Measurements from ENCODE around the gene MUC4.

MUC4 gene

DNA sequence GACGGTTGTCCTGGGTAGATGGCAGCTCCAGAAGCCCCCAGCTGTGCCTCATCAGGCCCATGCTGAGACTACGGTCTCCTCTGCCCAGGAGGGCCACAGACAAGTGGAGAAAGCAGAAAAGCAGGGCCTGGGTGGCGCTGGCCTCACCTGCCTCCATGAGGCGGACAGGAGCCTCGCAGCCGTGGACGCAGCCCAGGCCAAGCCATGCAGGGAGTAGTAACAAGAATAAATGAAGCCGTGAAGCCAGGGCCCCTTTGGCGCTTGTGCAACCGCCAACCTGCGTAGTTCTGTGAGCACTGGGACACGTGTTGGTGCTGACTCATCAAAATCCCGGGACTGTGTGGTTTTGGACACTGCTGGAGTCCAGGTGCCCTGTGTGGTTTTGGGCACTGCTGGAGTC lies 12.3 kb upstream of the MUC4 start:
- no peak overlapping the region for H3K4me3 ChIP-seq (replicated peaks; ENCODE audit: low read depth, low read length)
- DNase-seq (ENCODE audit: extremely low read depth, low read depth) = no peak
- TF ChIP-seq, protein P1, sequence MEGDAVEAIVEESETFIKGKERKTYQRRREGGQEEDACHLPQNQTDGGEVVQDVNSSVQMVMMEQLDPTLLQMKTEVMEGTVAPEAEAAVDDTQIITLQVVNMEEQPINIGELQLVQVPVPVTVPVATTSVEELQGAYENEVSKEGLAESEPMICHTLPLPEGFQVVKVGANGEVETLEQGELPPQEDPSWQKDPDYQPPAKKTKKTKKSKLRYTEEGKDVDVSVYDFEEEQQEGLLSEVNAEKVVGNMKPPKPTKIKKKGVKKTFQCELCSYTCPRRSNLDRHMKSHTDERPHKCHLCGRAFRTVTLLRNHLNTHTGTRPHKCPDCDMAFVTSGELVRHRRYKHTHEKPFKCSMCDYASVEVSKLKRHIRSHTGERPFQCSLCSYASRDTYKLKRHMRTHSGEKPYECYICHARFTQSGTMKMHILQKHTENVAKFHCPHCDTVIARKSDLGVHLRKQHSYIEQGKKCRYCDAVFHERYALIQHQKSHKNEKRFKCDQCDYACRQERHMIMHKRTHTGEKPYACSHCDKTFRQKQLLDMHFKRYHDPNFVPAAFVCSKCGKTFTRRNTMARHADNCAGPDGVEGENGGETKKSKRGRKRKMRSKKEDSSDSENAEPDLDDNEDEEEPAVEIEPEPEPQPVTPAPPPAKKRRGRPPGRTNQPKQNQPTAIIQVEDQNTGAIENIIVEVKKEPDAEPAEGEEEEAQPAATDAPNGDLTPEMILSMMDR (IDR thresholded peaks at IDR 0.05; ENCODE audit: low read depth, low read length, missing control alignments) = no peak

DNA sequence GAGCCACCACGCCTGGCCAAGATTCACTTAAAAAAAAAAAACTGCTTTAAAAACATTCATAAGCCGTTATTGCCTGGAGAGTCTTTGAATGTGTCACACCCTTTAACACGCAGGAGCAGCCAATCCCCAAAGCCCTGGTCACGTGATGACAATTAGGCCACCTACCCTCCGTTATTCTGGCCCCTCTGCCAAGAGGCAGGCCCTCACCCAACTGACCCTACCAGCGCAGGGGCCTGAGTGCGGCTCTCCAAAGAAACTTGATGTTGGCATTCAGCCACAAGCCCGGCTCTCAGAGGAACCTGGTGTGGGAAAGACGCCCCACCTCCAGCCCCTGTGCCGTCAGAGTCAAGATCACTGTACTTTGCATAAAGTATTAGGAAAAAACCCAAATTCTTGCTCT lies 11.6 kb upstream of the MUC4 start:
- TF ChIP-seq, protein P1 (IDR thresholded peaks at IDR 0.05; ENCODE audit: low read depth, low read length, missing control alignments) = no peak
- no peak overlapping the region for H3K4me3 ChIP-seq (replicated peaks; ENCODE audit: low read depth, low read length)
- no peak for DNase-seq (ENCODE audit: extremely low read depth, low read depth)

DNA sequence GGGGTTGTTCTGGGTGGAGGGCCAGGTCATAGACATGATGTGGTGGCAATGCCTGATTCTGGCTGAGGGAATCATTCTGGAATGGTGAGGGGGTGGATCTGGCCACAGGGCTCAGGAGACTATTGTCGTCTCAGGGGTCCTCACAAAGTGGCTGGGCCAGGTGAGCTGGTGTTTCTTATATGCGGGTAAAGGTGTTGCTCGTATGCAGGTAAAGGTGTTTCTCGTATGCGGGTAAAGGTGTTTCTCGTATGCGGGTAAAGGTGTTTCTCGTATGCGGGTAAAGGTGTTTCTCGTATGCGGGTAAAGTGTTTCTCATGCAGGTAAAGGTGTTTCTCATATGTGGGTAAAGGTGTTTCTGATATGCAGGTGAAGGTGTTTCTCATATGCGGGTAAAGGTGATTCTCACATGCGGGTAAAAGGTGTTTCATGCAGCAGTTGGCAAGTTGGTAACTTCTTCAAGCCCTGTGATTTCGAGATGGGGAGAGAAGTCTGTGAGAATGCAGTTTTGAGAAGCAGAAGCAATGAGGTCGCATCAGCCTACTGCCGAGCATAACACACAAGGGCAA lies 10.5 kb upstream of the MUC4 start:
- H3K4me3 ChIP-seq (replicated peaks; ENCODE audit: low read depth, low read length) = no peak overlapping the region
- TF ChIP-seq, protein P1 (IDR thresholded peaks at IDR 0.05; ENCODE audit: low read depth, low read length, missing control alignments) = no peak
- no peak for DNase-seq (ENCODE audit: extremely low read depth, low read depth)

DNA sequence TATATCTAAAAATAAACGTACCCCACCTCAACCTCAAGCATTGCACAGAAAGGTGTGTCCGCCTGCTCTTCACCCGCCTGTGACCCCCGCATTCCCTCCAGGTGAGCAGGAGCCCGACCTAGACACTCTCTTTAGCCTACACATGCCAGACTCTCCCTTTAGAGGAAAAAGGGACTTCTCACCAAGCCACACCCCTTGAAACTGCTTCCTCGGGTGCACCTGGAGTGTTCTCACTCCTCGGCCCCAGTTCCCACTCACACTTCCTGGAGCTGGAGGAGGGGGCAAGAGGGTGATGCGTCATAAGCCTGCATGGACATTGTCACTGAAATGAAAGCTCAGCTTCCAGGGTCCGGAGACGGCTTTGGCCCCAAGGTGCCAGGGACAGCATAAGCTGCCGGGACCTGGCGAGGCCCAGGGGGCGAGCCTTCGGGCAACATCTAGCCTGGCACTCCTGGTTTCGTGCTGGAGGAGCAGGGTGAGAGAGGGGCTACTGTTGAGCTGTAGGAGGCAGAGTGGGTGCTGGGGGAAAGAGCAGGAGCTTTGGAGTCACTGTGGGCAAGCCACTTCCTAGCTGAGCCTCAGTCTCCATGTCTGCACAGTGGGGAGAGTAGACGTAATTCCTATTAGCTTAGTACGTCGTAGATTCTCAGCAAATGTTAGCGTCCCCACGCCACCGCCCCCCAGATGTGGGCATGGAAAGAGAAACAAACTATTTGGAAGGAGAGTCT lies 9.8 kb upstream of the MUC4 start:
- no peak for DNase-seq (ENCODE audit: extremely low read depth, low read depth)
- TF ChIP-seq, protein P1 (IDR thresholded peaks at IDR 0.05; ENCODE audit: low read depth, low read length, missing control alignments) = no peak
- H3K4me3 ChIP-seq (replicated peaks; ENCODE audit: low read depth, low read length) = no peak overlapping the region

DNA sequence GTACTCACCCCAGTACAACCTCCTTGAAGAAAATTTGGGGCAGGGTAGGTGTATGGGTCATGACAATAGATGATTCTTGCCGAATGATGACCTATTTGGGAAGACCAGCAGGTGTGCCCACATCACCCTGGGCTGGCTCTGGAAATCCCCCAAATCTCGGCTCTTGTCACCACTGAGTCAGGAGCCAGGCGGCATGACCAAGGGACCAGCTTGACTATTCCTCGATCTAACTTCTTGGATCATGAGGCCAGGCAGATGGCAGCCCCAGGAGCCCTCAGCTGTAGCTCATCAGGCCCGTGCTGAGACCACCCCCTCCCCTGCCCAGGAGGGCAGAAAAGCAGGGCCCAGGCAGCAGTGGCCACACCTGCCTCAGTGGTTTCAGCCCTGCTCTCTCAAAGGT lies 9.2 kb upstream of the MUC4 start:
- no peak for DNase-seq (ENCODE audit: extremely low read depth, low read depth)
- TF ChIP-seq, protein P1 (IDR thresholded peaks at IDR 0.05; ENCODE audit: low read depth, low read length, missing control alignments) = no peak
- H3K4me3 ChIP-seq (replicated peaks; ENCODE audit: low read depth, low read length) = no peak overlapping the region

DNA sequence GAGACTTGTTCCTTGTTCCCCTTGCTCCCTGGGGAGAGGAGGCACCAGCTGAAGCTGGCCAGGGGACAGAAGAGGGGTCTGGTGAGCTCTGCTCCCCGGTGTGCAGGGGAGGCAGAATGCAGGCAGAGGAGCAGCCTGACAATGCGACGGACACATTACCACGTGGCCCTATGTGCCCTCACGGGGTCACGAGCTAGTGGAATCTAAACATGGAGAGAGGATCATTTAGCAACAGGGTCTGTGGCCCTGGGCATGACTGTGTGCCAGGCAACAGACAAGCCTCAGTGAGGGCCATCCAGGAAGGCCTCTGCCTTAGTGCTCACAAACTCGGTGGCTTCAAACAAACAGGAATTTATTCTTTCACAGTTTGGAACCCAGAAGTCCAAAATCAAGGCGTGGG lies 8.5 kb upstream of the MUC4 start:
- TF ChIP-seq, protein P1 (IDR thresholded peaks at IDR 0.05; ENCODE audit: low read depth, low read length, missing control alignments) = no peak
- no peak for DNase-seq (ENCODE audit: extremely low read depth, low read depth)
- H3K4me3 ChIP-seq (replicated peaks; ENCODE audit: low read depth, low read length) = no peak overlapping the region
